Endothelial cell of umbilical vein (primary cell): ENCODE measurements around the gene FOXL2NB. TPM values are rescaled to one million over a fixed set of nuclear protein-coding genes. Genes with fewer than 3 reads are reported as not detected.

Source experiments
- BruUV-seq: library from RNA; stranded (reverse); fragments of 400-500 nt; replicated peaks from 2 replicates; lab custom pipeline; 2021; lab: Mats Ljungman, UMichigan
- CTCF ChIA-PET: fragments of 300-600, 350-600 bp; sonication (Branson Sonifier 250); formaldehyde crosslinking; loops from one replicate; lab custom pipeline; 2021; ENCODE audit warnings: antibody characterized with exemption, inconsistent platforms; lab: Charles Lee
- POLR2A ChIA-PET: fragments of 300-600, 350-600 bp; sonication (Branson Sonifier 250); formaldehyde crosslinking; loops from one replicate; lab custom pipeline; 2021; ENCODE audit warnings: antibody characterized with exemption, inconsistent platforms; lab: Charles Lee
- DNase-seq: peaks from one replicate; pipeline ENCODE4 v3.0.0-alpha.2; 2011; ENCODE audit warnings: low read depth, low spot score
- FAIRE-seq: peaks from 2 replicates; lab custom pipeline; 2011; peaks lifted over from hg19 to GRCh38; lab: Jason Lieb, UNC
- H2AFZ ChIP-seq: 2 replicates; pipeline ENCODE4 v1.6.0; 2012; ENCODE audit warnings: low read depth, low read length, control low read depth, inconsistent platforms
- H3K27ac ChIP-seq: 2 replicates; pipeline ENCODE4 v1.5.1; 2011; ENCODE audit warnings: low read depth, mild to moderate bottlenecking, control low read depth, low read length, moderate library complexity; ENCODE audit not compliant: insufficient read depth
- H3K27me3 ChIP-seq, 2 experiments: 2 replicates each; pipeline versions ENCODE4 v1.6.0 to v1.6.1; 2011; ENCODE audit warnings: low read length in 2 of 2, mixed read lengths in 1 of 2; ENCODE audit not compliant: control insufficient read depth in 2 of 2, insufficient read depth in 2 of 2
- H3K36me3 ChIP-seq, 2 experiments: 2 replicates in 1 of 2; 3 replicates in 1 of 2; pipeline ENCODE4 v1.5.1; 2011; ENCODE audit warnings: low read length in 2 of 2, mild to moderate bottlenecking in 1 of 2, moderate library complexity in 1 of 2; ENCODE audit not compliant: control insufficient read depth in 2 of 2, insufficient read depth in 2 of 2; ENCODE audit errors: extremely low read depth in 1 of 2
- H3K4me1 ChIP-seq: 3 replicates; pipeline ENCODE4 v1.5.1; 2011; ENCODE audit warnings: mild to moderate bottlenecking, low read length; ENCODE audit not compliant: control insufficient read depth, insufficient read depth; ENCODE audit errors: extremely low read depth
- H3K4me2 ChIP-seq: 2 replicates; pipeline ENCODE4 v1.6.1; 2011; ENCODE audit warnings: low read length, control low read depth, mixed read lengths; ENCODE audit not compliant: insufficient read depth
- H3K4me3 ChIP-seq, 3 experiments: fragments of 200-600 bp in 1 of 3; sonication (generic), shearing (Covaris generic) in 1 of 3; replicated peaks in 1 of 3; 2 replicates each; pipeline ENCODE4 v1.5.1; 2011 to 2016; ENCODE audit warnings: control low read depth in 3 of 3, low read length in 3 of 3, mild to moderate bottlenecking in 2 of 3, inconsistent platforms in 1 of 3, low read depth in 1 of 3, moderate library complexity in 1 of 3; ENCODE audit not compliant: insufficient read depth in 1 of 3
- H3K79me2 ChIP-seq: 2 replicates; pipeline ENCODE4 v1.6.0; 2012; ENCODE audit warnings: low read length, inconsistent platforms; ENCODE audit not compliant: control insufficient read depth, insufficient read depth
- H3K9ac ChIP-seq: replicated peaks from 2 replicates; pipeline ENCODE3; 2011; ENCODE audit warnings: low read length, control low read depth; ENCODE audit not compliant: insufficient read depth; ENCODE audit errors: extremely low read depth
- H3K9me1 ChIP-seq: replicated peaks from 3 replicates; pipeline ENCODE4 v1.6.0; 2011; ENCODE audit warnings: mild to moderate bottlenecking, low read length; ENCODE audit not compliant: control insufficient read depth, insufficient read depth; ENCODE audit errors: extremely low read depth
- H3K9me3 ChIP-seq: replicated peaks from 2 replicates; pipeline ENCODE4 v1.5.1; 2012; ENCODE audit warnings: low read length, inconsistent platforms; ENCODE audit not compliant: control insufficient read depth, insufficient read depth
- H4K20me1 ChIP-seq: replicated peaks from 2 replicates; pipeline ENCODE3; 2011; ENCODE audit warnings: mild to moderate bottlenecking, low read length; ENCODE audit not compliant: control insufficient read depth, insufficient read depth; ENCODE audit errors: extremely low read depth
- EZH2 ChIP-seq: IDR thresholded peaks from 2 replicates; pipeline ENCODE4 v1.6.1; 2012; ENCODE audit warnings: borderline replicate concordance, low read depth, mild to moderate bottlenecking, moderate library complexity, low read length, inconsistent platforms; ENCODE audit not compliant: severe bottlenecking
- FOS ChIP-seq: IDR thresholded peaks from 2 replicates; pipeline ENCODE4 v1.6.1; 2011; ENCODE audit warnings: mild to moderate bottlenecking, low read length, moderate library complexity, borderline replicate concordance; ENCODE audit not compliant: insufficient read depth
- GATA2 ChIP-seq: IDR thresholded peaks from 2 replicates; pipeline ENCODE4 v1.7.0; 2011; ENCODE audit warnings: low read depth, mild to moderate bottlenecking, moderate library complexity, mixed read lengths, low read length; ENCODE audit not compliant: insufficient read length, insufficient read depth
- JUN ChIP-seq: IDR thresholded peaks from 2 replicates; pipeline ENCODE4 v1.6.1; 2011; ENCODE audit warnings: borderline replicate concordance, low read depth; ENCODE audit not compliant: insufficient read length, insufficient read depth
- MYC ChIP-seq: IDR thresholded peaks from one replicate; pipeline ENCODE4 v1.6.1; 2011; ENCODE audit warnings: mild to moderate bottlenecking, low read depth, low read length
- POLR2A ChIP-seq: IDR thresholded peaks from 2 replicates; pipeline ENCODE4 v1.6.1; 2012; ENCODE audit warnings: low read depth, mild to moderate bottlenecking, control low read depth, low read length
- POLR2AphosphoS5 ChIP-seq: IDR thresholded peaks from 2 replicates; pipeline ENCODE4 v1.6.1; 2012; ENCODE audit warnings: low read depth, mild to moderate bottlenecking, control low read depth, low read length, moderate library complexity; ENCODE audit not compliant: insufficient read depth
- dilution Hi-C: fragments of 300-500 bp; cut with MboI; formaldehyde crosslinking; loops from one replicate; pipeline ENCODE4 v1.15.0; 2019; ENCODE audit warnings: low sequenced_read_pairs; ENCODE audit not compliant: extremely low pct_ligation_motif_present
- intact Hi-C: fragments of 100-400 bp; cut with micrococcal nuclease; formaldehyde crosslinking; loops from one replicate; pipeline ENCODE4 v1.10.0; 2022
- polyA plus RNA-seq, 4 experiments: library from polyadenylated mRNA; depleted of rRNA in 3 of 4; stranded (reverse) in 3 of 4; unstranded in 1 of 4; fragments of >200 nt; gene quantifications; 2 replicates each; pipeline versions ENCODE4 v1.2.1 to v1.2.3, GENCODE V29; 2011 to 2012; ENCODE audit warnings: missing spikeins in 1 of 4
- total RNA-seq: library from RNA; stranded (reverse); gene quantifications from 2 replicates; pipeline ENCODE4 v1.2.3, GENCODE V29; 2021
- TF ChIP-seq, protein P1 (sequence below), 2 donors: IDR thresholded peaks; 1 replicate in 1 of 2; 2 replicates in 1 of 2; pipeline ENCODE4 v1.5.1; 2011; ENCODE audit warnings: low read length in 2 of 2, mild to moderate bottlenecking in 2 of 2, moderate library complexity in 2 of 2, control low read depth in 1 of 2, inconsistent platforms in 1 of 2, low read depth in 1 of 2; ENCODE audit not compliant: insufficient read depth in 1 of 2; ENCODE audit errors: extremely low read depth in 1 of 2
- TF ChIP-seq, protein P2 (sequence below): IDR thresholded peaks from 2 replicates; pipeline ENCODE4 v1.6.1; 2011; ENCODE audit not compliant: insufficient read depth, insufficient read length

Gene FOXL2NB
- total and polyA plus RNA-seq, 2 donors (not counting 3 experiments of a cell fraction or from before 2014, with no cell fraction given), result 0.01 TPM; not detected in 1

DNA sequence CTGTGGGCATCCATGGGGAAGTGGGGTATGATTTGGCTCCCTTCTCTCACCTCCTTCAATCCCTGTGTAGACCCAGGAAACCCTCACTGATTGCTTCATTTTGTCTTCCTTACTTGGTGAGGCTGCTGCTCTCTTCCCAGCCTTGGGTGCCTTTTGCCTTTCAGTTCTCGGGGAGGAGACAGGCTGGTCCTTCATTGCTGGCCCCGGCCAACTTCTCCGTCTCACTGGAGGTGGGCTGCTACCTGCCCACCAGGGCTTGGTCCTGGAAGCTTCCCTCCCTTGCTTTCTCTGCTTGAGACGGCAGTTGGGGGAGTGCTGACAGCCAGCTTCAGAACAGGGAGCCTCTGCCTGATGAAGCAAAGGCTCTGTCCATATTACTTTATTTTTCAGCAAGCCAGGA is 4.7 kb upstream of the FOXL2NB start:
- H3K79me2 ChIP-seq, result no peaks in the 10 kb centered on the region
- H3K4me3 ChIP-seq, result no peak overlapping the region
- no peak for DNase-seq
- H3K27ac ChIP-seq, result no peak overlapping the region
- no peaks in the 10 kb centered on the region for H3K9me3 ChIP-seq
- ChIA-PET POLR2A (no interaction called here), CTCF (interaction anchor here (0.7 to 1.0 kb wide), 2 partner anchors 19 to 38 kb away, joined by 3 to 5 read pairs; no protein-coding TSS in a partner anchor)
- BruUV-seq, result no TSS peak
- TF ChIP-seq EZH2 (no peak), MYC (no peak), GATA2 (no peak), FOS (no peak), POLR2AphosphoS5 (no peak)
- H3K4me2 ChIP-seq, result no peak overlapping the region
- peaks cover 79 to 99% of the 10 kb centered on the region in 2 experiments for H3K27me3 ChIP-seq
- dilution Hi-C loops, result no loop called here
- FAIRE-seq, result no peak
- no peaks in the 10 kb centered on the region for H3K9me1 ChIP-seq
- H3K4me1 ChIP-seq, result peaks cover 10% of the 10 kb centered on the region
- intact Hi-C loops, result loop anchor here (10.0 kb wide), 1 partner anchor 597 kb away; the partner anchor contains the start of gene MRAS
- no peak overlapping the region for H3K9ac ChIP-seq
- H3K36me3 ChIP-seq, result no peaks in the 10 kb centered on the region
- H2AFZ ChIP-seq, result no peak overlapping the region
- H4K20me1 ChIP-seq, result no peaks in the 10 kb centered on the region

DNA sequence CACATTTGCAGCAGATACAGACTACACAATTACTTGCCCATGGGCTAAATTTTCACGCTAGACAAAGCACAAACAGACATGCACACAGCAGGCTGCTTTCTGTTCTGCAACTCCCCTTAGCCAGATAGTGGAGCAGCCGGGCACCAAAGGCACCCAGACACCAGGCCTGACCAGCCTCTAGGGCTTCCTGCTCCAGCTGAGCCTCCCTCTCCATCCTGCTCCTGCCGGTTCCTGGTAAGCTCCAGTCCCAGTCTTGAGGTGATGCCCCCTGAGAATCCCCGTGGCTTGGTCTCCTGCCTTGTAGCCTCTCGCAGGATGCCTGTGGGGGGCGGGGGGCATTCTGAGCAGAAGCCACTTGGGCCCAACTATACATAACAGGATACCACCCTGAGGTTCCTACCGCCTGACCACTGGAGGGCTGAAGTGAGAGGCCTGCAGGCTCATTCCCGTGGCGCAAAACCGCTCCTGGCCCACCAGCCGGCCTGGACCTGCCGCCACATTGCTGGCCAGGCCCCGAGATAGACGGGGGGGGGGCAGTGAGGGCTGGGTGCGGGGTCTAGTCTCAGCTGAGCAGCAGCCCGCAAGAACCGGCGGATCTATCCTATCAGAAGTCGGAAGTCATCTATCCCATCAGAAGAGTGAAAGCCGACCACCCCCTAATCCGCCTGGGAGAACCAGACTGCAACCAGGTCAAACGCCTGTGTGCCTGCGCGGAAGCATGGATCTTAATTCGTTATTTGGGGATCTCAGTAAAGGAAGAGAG is 4.0 kb upstream of the FOXL2NB start:
- no peak for FAIRE-seq
- CTCF ChIA-PET, result no interaction called here
- no peak overlapping the region for H3K4me2 ChIP-seq
- H3K4me3 ChIP-seq, result no peak overlapping the region
- no peak for DNase-seq
- H3K4me1 ChIP-seq, result peaks cover 10% of the 10 kb centered on the region
- POLR2A ChIA-PET, result no interaction called here
- no peaks in the 10 kb centered on the region for H3K36me3 ChIP-seq
- H3K79me2 ChIP-seq, result no peaks in the 10 kb centered on the region
- dilution Hi-C loops, result no loop called here
- no peaks in the 10 kb centered on the region for H4K20me1 ChIP-seq
- H3K9me1 ChIP-seq, result no peaks in the 10 kb centered on the region
- BruUV-seq, result no TSS peak
- intact Hi-C loops, result loop anchor here (10.0 kb wide), 1 partner anchor 598 kb away; the partner anchor contains the start of gene MRAS
- no peaks in the 10 kb centered on the region for H3K9me3 ChIP-seq
- peaks cover 79 to 99% of the 10 kb centered on the region in 2 experiments for H3K27me3 ChIP-seq
- H3K9ac ChIP-seq, result no peak overlapping the region
- TF ChIP-seq MYC, result no peak
- no peak for TF ChIP-seq FOS
- TF ChIP-seq POLR2AphosphoS5, result no peak
- no peak for TF ChIP-seq EZH2
- TF ChIP-seq, protein P1, sequence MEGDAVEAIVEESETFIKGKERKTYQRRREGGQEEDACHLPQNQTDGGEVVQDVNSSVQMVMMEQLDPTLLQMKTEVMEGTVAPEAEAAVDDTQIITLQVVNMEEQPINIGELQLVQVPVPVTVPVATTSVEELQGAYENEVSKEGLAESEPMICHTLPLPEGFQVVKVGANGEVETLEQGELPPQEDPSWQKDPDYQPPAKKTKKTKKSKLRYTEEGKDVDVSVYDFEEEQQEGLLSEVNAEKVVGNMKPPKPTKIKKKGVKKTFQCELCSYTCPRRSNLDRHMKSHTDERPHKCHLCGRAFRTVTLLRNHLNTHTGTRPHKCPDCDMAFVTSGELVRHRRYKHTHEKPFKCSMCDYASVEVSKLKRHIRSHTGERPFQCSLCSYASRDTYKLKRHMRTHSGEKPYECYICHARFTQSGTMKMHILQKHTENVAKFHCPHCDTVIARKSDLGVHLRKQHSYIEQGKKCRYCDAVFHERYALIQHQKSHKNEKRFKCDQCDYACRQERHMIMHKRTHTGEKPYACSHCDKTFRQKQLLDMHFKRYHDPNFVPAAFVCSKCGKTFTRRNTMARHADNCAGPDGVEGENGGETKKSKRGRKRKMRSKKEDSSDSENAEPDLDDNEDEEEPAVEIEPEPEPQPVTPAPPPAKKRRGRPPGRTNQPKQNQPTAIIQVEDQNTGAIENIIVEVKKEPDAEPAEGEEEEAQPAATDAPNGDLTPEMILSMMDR (IDR thresholded peaks at IDR 0.05; ENCODE audit: extremely low read depth in 1 of 2, insufficient read depth in 1 of 2, low read depth in 1 of 2, low read length in 2 of 2), result no peak
- no peak for TF ChIP-seq POLR2A
- no peak for TF ChIP-seq JUN
- TF ChIP-seq, protein P2, sequence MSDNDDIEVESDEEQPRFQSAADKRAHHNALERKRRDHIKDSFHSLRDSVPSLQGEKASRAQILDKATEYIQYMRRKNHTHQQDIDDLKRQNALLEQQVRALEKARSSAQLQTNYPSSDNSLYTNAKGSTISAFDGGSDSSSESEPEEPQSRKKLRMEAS, result no peak
- no peak for TF ChIP-seq GATA2
- H3K27ac ChIP-seq, result no peak overlapping the region
- H2AFZ ChIP-seq, result no peak overlapping the region
